Astrocyte (in vitro differentiated cells and primary cell): ENCODE results near the gene KIF19. TPM values are rescaled to one million over a fixed set of nuclear protein-coding genes. Genes with fewer than 3 reads are reported as not detected.
A peak's percentile ranks its signal among the peaks of the same experiment; 100 is the strongest.

Experiments used
- DNase-seq: peaks from one replicate; pipeline ENCODE4 v3.0.0-alpha.2; 2010; ENCODE audit warnings: low read depth
- FAIRE-seq: peaks from 2 replicates; lab custom pipeline; 2011; peaks lifted over from hg19 to GRCh38; lab: Jason Lieb, UNC
- H2AFZ ChIP-seq: 2 replicates; pipeline ENCODE4 v1.6.0; 2012; ENCODE audit warnings: low read depth, low read length, inconsistent platforms
- H3K27ac ChIP-seq: 2 replicates; pipeline ENCODE4 v1.5.1; 2011; ENCODE audit warnings: low read depth, low read length, inconsistent platforms
- H3K27me3 ChIP-seq: 2 replicates; pipeline ENCODE4 v1.6.0; 2011; ENCODE audit warnings: low read length, inconsistent platforms; ENCODE audit not compliant: insufficient read depth
- H3K36me3 ChIP-seq: 2 replicates; pipeline ENCODE4 v1.5.1; 2011; ENCODE audit warnings: low read length, inconsistent platforms; ENCODE audit not compliant: insufficient read depth
- H3K4me1 ChIP-seq: 2 replicates; pipeline ENCODE4 v1.5.1; 2011; ENCODE audit warnings: low read length, inconsistent platforms; ENCODE audit not compliant: insufficient read depth
- H3K4me2 ChIP-seq: 2 replicates; pipeline ENCODE4 v1.6.0; 2012; ENCODE audit warnings: low read length, inconsistent platforms
- H3K4me3 ChIP-seq: 2 replicates; pipeline ENCODE4 v1.5.1; 2011; ENCODE audit warnings: low read depth, mild to moderate bottlenecking, low read length, inconsistent platforms; ENCODE audit not compliant: insufficient read depth
- H3K79me2 ChIP-seq: 2 replicates; pipeline ENCODE4 v1.6.0; 2012; ENCODE audit warnings: mild to moderate bottlenecking, low read length, inconsistent platforms; ENCODE audit not compliant: insufficient read depth
- H3K9ac ChIP-seq: 2 replicates; pipeline ENCODE4 v1.6.0; 2012; ENCODE audit warnings: mild to moderate bottlenecking, low read length, inconsistent platforms
- H3K9me3 ChIP-seq: 2 replicates; pipeline ENCODE4 v1.5.1; 2012; ENCODE audit warnings: low read depth, mild to moderate bottlenecking, low read length, inconsistent platforms; ENCODE audit not compliant: insufficient read depth
- H4K20me1 ChIP-seq: 2 replicates; pipeline ENCODE4 v1.6.0; 2012; ENCODE audit warnings: low read length, inconsistent platforms; ENCODE audit not compliant: insufficient read depth
- H3K27ac Mint-ChIP-seq: one replicate; pipeline ENCODE4 v1.8.0; 2021; ENCODE audit warnings: mild to moderate bottlenecking, mixed read lengths; ENCODE audit not compliant: unreplicated experiment
- H3K27me3 Mint-ChIP-seq: one replicate; pipeline ENCODE4 v1.8.0; 2021; ENCODE audit warnings: low read depth, mixed read lengths; ENCODE audit not compliant: unreplicated experiment
- H3K36me3 Mint-ChIP-seq: one replicate; pipeline ENCODE4 v1.8.0; 2021; ENCODE audit warnings: low read depth, mixed read lengths; ENCODE audit not compliant: unreplicated experiment
- H3K4me1 Mint-ChIP-seq: one replicate; pipeline ENCODE4 v1.8.0; 2021; ENCODE audit warnings: low read depth, mixed read lengths; ENCODE audit not compliant: unreplicated experiment
- H3K4me3 Mint-ChIP-seq: one replicate; pipeline ENCODE4 v1.8.0; 2021; ENCODE audit warnings: mild to moderate bottlenecking, moderate library complexity, mixed read lengths; ENCODE audit not compliant: unreplicated experiment
- H3K9me3 Mint-ChIP-seq: one replicate; pipeline ENCODE4 v1.8.0; 2021; ENCODE audit warnings: mild to moderate bottlenecking, mixed read lengths; ENCODE audit not compliant: unreplicated experiment
- CTCF ChIP-seq: IDR thresholded peaks from 2 replicates; pipeline ENCODE4 v1.5.1; 2011; ENCODE audit warnings: low read depth, mild to moderate bottlenecking, inconsistent platforms, low read length, moderate library complexity; ENCODE audit not compliant: insufficient read depth
- EZH2 ChIP-seq: IDR thresholded peaks from 2 replicates; pipeline ENCODE4 v1.6.1; 2012; ENCODE audit warnings: mild to moderate bottlenecking, low read length, inconsistent platforms; ENCODE audit not compliant: insufficient read depth
- total RNA-seq: library from RNA; stranded (reverse); gene quantifications from 2 replicates; pipeline ENCODE4 v1.2.1, GENCODE V29; 2021

KIF19 gene
- total RNA-seq, 1 donor from 2014 or later, result not detected

DNA sequence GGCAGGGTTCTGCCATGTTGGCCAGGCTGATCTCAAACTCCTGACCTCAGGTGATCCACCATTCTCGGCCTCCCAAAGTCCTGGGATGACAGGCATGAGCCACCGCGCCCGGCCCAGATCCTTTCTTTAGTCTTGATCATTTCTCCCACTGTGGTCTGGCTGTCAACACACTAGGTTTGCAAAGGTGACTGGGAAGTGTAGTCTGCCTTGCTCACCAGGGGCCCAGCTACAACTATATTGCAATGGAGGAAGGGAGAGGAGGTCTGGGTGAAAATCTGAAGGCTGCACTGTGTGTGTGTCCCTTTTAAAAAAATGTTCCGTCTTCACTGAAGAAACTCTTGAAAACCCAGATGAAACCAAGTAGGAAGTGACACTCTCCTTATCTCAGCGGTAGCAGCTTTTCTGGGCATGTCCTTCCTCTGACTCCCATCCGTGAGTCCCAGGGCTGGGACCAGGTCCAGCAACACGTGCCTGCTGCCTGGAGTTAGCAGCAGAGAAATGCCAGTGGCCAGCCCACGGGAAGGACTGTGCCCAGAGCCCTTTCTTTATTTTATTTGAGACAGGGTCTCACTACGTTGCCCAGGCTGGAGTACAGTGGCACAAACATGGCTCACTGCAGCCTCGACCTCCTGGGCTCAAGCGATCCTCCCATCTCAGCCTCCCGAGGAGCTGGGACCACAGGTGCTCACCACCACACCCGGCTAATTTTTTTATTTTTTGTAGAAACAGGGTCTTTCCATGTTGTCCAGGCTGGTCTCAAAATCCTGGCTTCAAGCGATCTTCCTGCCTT lies 17.8 kb upstream of the KIF19 start:
- no peak overlapping the region for H3K27ac ChIP-seq
- no peaks in the 10 kb centered on the region for H4K20me1 ChIP-seq
- peaks cover 3% of the 10 kb centered on the region for H3K27me3 ChIP-seq
- H3K9ac ChIP-seq, result no peak overlapping the region
- peaks cover 6% of the 10 kb centered on the region for H3K9me3 Mint-ChIP-seq
- H2AFZ ChIP-seq, result no peak overlapping the region
- peaks cover 19% of the 10 kb centered on the region for H3K27me3 Mint-ChIP-seq
- TF ChIP-seq EZH2 (no peak), CTCF (no peak)
- H3K4me3 Mint-ChIP-seq, result no peak overlapping the region
- H3K4me3 ChIP-seq, result no peak overlapping the region
- no peaks in the 10 kb centered on the region for H3K4me1 ChIP-seq
- H3K36me3 ChIP-seq, result no peaks in the 10 kb centered on the region
- DNase-seq (peak; percentile 15), FAIRE-seq (no peak)
- no peak overlapping the region for H3K4me2 ChIP-seq
- H3K4me1 Mint-ChIP-seq, result no peaks in the 10 kb centered on the region
- no peaks in the 10 kb centered on the region for H3K79me2 ChIP-seq
- H3K36me3 Mint-ChIP-seq, result peaks cover 2% of the 10 kb centered on the region
- no peak overlapping the region for H3K27ac Mint-ChIP-seq
- peaks cover 4% of the 10 kb centered on the region for H3K9me3 ChIP-seq

DNA sequence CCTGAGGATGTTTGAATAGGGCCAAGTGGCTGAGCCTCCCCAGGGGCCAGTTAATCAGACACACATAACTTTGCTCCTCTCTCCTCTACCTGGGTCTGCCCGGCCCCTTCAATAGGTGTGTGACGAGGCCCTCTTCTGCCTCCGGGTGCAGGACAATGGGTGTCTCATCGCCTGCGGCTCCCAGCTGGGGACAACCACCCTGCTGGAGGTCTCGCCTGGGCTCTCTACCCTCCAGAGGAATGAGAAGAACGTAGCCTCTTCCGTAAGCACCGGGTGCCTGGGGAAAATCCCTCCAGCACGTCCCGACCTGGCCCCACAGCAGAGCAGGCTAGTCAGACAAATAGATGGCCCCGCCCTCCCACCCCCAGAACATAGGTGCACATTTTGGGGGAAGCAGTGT lies 16.1 kb upstream of the KIF19 start:
- FAIRE-seq (no peak), DNase-seq (no peak)
- peaks cover 26% of the 10 kb centered on the region for H3K27me3 Mint-ChIP-seq
- no peaks in the 10 kb centered on the region for H3K36me3 ChIP-seq
- H3K4me2 ChIP-seq, result no peak overlapping the region
- H3K9ac ChIP-seq, result no peak overlapping the region
- H3K27me3 ChIP-seq, result peaks cover 3% of the 10 kb centered on the region
- H3K4me1 ChIP-seq, result no peaks in the 10 kb centered on the region
- H3K4me3 Mint-ChIP-seq, result no peak overlapping the region
- H3K9me3 Mint-ChIP-seq, result peaks cover 10% of the 10 kb centered on the region
- H3K9me3 ChIP-seq, result peaks cover 4% of the 10 kb centered on the region
- H2AFZ ChIP-seq, result no peak overlapping the region
- H3K79me2 ChIP-seq, result no peaks in the 10 kb centered on the region
- TF ChIP-seq EZH2 (no peak), CTCF (no peak)
- H3K27ac Mint-ChIP-seq, result no peak overlapping the region
- H4K20me1 ChIP-seq, result no peaks in the 10 kb centered on the region
- peaks cover 2% of the 10 kb centered on the region for H3K36me3 Mint-ChIP-seq
- no peak overlapping the region for H3K27ac ChIP-seq
- no peak overlapping the region for H3K4me3 ChIP-seq
- no peaks in the 10 kb centered on the region for H3K4me1 Mint-ChIP-seq

DNA sequence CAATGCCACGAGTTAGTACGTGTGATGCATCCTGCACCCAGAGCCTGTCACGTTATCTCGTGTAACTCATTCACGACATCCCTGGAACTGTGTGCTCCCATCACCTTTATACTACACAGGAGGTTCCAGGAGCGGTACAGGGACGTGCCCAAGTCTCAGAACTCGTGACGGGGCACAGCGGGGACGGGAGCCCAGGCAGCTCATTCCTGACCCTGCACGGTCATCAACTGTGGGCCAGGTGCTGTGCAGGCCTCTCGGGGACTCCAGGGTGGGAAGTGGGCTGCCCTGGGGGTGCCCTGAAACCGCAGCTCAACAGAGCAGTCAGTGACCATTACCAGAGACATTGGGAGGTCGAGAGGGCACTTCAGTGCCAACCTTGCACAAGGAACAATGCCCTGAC lies 11.1 kb upstream of the KIF19 start:
- FAIRE-seq, result no peak
- peaks cover 2% of the 10 kb centered on the region for H3K36me3 Mint-ChIP-seq
- no peak overlapping the region for H2AFZ ChIP-seq

More for the DNA sequence above, 11.1 kb upstream of the KIF19 start:
- Mint-ChIP-seq H3K9me3 (peaks cover 10% of the 10 kb centered on the region), H3K27ac (no peak overlapping the region), H3K27me3 (peaks cover 43% of the 10 kb centered on the region), H3K4me3 (no peak overlapping the region), H3K4me1 (no peaks in the 10 kb centered on the region)
- H3K4me3 ChIP-seq, result no peak overlapping the region
- H3K4me1 ChIP-seq, result no peaks in the 10 kb centered on the region
- DNase-seq, result no peak
- no peak overlapping the region for H3K9ac ChIP-seq
- H3K79me2 ChIP-seq, result no peaks in the 10 kb centered on the region
- no peak for TF ChIP-seq CTCF
- no peak for TF ChIP-seq EZH2
- no peaks in the 10 kb centered on the region for H3K27me3 ChIP-seq
- H4K20me1 ChIP-seq, result no peaks in the 10 kb centered on the region
- no peak overlapping the region for H3K27ac ChIP-seq
- peaks cover 4% of the 10 kb centered on the region for H3K9me3 ChIP-seq
- no peaks in the 10 kb centered on the region for H3K36me3 ChIP-seq
- no peak overlapping the region for H3K4me2 ChIP-seq
